ENCODE results near the gene HDAC7.
A peak's percentile ranks its signal among the peaks of the same experiment; 100 is the strongest.

Gene HDAC7

DNA sequence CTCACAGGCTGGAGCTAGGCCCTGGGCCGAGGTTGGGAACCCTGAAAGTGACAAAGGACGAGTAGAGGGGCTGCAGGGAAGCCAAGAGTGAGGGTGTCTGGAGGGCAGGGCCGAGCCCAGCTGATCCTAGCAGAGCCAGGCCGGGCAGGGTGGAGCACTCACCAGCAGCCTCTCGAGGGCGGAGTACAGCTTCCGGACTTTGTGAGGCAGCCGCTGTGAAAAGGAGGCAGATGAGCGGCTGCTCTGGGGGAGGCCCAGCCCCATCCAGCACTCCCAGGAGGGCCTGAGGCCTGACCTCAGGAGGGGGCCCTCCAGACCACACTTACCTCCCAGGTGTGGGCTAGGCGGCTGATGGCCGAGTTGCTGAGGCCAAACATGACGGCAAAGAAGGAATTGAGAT, 79.7 kb downstream of the HDAC7 start:
- DNase-seq (ENCODE audit: low spot score), result peak; percentile 67
- TF ChIP-seq, protein P1, sequence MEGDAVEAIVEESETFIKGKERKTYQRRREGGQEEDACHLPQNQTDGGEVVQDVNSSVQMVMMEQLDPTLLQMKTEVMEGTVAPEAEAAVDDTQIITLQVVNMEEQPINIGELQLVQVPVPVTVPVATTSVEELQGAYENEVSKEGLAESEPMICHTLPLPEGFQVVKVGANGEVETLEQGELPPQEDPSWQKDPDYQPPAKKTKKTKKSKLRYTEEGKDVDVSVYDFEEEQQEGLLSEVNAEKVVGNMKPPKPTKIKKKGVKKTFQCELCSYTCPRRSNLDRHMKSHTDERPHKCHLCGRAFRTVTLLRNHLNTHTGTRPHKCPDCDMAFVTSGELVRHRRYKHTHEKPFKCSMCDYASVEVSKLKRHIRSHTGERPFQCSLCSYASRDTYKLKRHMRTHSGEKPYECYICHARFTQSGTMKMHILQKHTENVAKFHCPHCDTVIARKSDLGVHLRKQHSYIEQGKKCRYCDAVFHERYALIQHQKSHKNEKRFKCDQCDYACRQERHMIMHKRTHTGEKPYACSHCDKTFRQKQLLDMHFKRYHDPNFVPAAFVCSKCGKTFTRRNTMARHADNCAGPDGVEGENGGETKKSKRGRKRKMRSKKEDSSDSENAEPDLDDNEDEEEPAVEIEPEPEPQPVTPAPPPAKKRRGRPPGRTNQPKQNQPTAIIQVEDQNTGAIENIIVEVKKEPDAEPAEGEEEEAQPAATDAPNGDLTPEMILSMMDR (IDR thresholded peaks at IDR 0.05; ENCODE audit: extremely low read depth, missing control alignments), result no peak

DNA sequence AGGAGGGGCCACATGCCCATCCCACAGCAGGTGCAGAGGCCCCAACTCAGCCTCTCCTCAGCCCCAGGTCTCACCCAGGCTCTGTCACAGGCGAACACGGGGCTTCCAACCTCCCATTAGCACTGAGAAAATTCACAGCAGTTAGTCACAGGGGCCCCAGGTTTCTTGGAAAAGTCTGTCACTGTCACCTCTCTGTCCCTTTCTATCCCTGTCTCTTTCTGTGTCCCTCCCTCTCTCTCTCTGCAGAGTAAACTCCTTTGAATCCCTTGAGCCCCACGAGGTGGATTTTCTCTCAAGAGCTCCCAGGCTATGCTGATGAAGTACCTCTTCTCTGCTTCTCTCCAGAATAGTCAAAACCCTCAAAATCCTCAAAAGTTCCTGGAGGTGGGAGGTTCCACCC, 80.4 kb downstream of the HDAC7 start:
- TF ChIP-seq, protein P1 (IDR thresholded peaks at IDR 0.05; ENCODE audit: extremely low read depth, missing control alignments), result no peak
- DNase-seq (ENCODE audit: low spot score), result no peak

GRCh38 chr12:47737936-47738594, 81.6 kb downstream of the HDAC7 start:
- TF ChIP-seq, protein P1 (IDR thresholded peaks at IDR 0.05; ENCODE audit: extremely low read depth, missing control alignments), result no peak
- no peak for DNase-seq (ENCODE audit: low spot score)

GRCh38 chr12:47736877-47737676, 82.6 kb downstream of the HDAC7 start:
- DNase-seq (ENCODE audit: low spot score), result no peak
- TF ChIP-seq, protein P1 (IDR thresholded peaks at IDR 0.05; ENCODE audit: extremely low read depth, missing control alignments), result no peak

DNA sequence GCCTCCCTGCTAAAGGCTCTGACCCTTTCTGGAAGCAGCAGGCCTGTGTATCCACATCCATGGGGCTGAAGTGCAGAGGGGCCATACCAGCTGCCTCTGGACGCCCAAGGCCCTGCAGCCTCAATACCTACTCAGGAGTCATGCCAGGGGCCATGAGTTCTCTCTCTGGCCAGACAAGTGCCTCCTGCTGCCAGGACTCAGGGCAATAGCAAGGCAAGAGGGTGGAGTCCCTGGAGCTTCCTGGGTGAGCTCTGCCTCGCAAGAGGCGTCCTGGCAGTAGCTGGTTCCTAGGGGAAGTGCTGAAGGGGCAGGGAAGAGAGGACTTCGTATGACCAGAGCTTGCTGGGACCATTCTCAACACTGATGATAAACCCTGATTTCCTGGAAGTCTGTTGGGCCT, 83.5 kb downstream of the HDAC7 start:
- DNase-seq (ENCODE audit: low spot score), result no peak
- TF ChIP-seq, protein P1 (IDR thresholded peaks at IDR 0.05; ENCODE audit: extremely low read depth, missing control alignments), result no peak

GRCh38 chr12:47735649-47736048, 84.1 kb downstream of the HDAC7 start:
- TF ChIP-seq, protein P1 (IDR thresholded peaks at IDR 0.05; ENCODE audit: extremely low read depth, missing control alignments), result no peak

GRCh38 chr12:47734725-47735480, 84.8 kb downstream of the HDAC7 start:
- TF ChIP-seq, protein P1 (IDR thresholded peaks at IDR 0.05; ENCODE audit: extremely low read depth, missing control alignments), result no peak
- DNase-seq (ENCODE audit: low spot score), result no peak

More at GRCh38 chr12:47735649-47736048, 84.1 kb downstream of the HDAC7 start:
- DNase-seq (ENCODE audit: low spot score), result no peak

All from GM20000 (cell line).